Dermis microvascular lymphatic vessel endothelial cell (primary cell): ENCODE measurements around the gene FER. TPM values are rescaled to one million over a fixed set of nuclear protein-coding genes. Genes with fewer than 3 reads are reported as not detected.

Experiments
- DNase-seq, 2 donors: peaks; one replicate each; pipeline versions ENCODE4 v3.0.0 to v3.0.0-alpha.2; 2010; ENCODE audit warnings: low read depth in 2 of 2
- total RNA-seq: library from RNA; depleted of rRNA; stranded (reverse); fragments of >200 nt; gene quantifications from 2 replicates; pipeline ENCODE4 v1.2.1, GENCODE V29; 2014

The FER gene
- total RNA-seq, 1 donor from 2014 or later, result 11.7 TPM

DNA sequence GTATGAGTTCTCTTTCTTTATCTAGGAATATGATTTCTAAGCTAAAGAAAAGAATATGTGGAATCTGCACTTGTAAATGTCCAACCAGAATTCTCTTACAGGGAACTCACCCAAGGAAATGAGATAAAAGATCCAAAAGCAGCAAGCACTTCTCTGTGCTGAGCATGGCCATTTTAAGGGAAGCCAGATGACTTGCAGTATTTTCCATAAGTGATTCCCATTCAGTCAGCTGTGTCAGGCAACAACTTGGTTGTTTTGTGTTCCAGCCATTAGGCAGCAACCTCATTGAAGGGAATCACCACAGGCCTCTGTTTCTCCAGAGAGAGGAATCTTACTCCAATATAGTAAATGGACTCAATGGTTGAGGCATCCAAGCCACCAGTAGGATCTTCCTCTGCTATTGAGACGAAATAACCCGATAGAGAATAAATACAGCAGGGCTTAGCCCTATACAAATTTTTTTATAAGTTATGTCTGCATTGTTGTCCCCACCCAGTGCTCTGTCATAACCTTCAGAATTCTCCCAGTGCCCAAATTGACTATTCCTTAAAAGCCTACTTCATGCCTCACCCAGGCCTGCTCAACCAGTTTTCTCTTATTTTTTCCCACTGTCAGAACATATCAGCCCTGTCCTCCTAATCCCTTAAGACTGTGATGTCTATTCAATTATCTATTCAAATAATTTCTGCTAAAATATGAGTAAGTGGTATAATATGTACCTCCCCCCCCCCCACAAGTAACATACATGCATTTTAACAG, 425.5 kb downstream of the FER start:
- DNase-seq, result no peak

DNA sequence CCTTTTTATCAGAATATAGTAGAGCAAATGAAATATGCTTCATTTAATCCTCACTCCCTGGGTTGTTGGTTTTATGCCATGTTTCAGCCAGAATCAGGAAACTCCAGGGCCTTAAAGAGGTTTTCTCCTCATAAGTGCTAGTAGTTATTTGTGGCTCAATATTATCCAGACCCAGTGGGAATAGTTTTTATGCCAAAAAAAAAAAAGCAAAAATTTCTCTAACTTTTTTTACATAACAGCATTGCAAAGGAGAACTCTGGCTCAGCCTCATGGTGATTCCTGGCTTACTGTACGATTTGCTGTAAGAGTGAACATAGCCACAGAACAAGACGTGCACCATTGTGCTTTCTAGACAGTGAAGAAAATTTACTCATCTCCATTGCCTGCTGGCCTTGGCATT, 429.5 kb downstream of the FER start:
- no peak for DNase-seq

DNA sequence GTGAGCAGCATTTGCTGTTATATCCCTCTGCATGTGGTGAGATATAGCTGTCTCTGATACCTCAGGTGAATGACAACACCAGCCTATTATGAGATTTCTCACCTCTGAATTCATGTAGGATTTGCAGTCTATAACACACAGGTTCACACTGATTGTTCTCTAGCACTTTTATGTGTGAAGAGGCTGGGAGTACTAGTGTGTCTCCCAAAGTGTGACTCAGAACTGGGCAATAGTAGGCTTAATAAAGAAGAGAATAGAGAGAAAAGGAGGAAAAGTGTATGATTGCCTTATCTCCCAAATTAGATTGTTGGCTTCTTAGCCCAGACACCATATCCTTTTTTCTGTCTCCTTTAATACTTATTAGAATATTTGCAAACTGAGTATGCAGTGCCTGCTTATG, 430.1 kb downstream of the FER start:
- DNase-seq, result no peak

- DNase-seq, result no peak
Observed at GRCh38 chr5:109180668-109181067, 433.0 kb downstream of the FER start.

DNA sequence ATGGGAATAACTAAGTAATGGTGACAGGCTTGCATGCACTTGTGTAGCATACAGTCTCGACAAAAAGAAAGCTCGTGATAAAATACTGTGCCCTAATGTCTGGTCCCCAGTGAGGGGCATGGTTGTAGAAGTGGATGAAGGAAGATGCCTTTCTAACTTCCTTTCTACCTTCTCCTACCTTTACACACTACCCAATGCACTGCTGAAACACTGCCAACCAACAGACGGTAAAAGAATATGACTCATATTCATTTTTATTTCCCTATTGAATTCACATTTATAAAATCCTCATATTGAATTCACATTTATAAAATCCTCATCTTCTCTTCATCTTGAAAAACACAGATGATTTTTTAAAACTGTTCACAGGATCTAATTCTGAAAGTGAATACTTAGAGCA, 439.1 kb downstream of the FER start:
- DNase-seq, result no peak

DNA sequence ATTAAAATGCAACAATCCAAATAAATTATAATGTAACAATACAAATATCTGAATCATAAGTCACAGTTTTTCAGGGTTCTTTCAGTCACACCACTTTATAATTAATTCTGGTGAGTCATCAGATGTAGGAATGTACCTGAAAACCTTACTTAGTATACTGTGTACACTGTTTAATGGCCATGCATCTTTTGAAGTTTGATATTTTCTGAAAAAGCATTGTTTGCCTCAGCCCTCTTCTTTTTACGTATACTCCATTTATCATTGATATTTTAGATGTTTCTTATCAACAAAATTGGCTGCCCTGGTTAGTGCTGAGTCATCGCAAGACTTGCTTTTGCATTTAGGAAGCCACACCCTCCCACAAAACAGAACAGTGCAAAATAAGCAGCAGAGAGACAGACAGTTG, 443.5 kb downstream of the FER start:
- peak in 1 of 2 donors; percentile 60 for DNase-seq

DNA sequence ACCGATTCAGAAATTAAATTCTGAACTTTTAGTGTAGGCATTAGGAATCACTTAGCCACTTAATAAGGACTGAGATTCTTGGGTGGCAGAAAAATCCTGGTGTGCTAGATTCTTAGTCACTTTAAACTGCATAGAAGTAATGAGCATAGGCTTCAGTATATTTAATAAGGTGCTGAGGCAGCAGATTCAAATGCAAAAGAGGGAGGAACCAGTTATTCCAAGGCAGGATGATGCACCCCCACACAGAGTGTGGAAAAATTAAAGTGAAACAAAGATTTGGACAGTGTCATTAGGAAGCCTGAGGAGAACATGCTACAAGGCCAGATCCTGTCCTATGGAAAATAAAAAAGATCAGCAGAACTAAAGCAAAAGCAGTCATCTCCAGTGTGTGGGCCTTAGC, 444.3 kb downstream of the FER start:
- DNase-seq, result no peak

GRCh38 chr5:109192555-109193281, 445.0 kb downstream of the FER start:
- no peak for DNase-seq

- no peak for DNase-seq
Observed at GRCh38 chr5:109195667-109196066, 448.0 kb downstream of the FER start.

DNA sequence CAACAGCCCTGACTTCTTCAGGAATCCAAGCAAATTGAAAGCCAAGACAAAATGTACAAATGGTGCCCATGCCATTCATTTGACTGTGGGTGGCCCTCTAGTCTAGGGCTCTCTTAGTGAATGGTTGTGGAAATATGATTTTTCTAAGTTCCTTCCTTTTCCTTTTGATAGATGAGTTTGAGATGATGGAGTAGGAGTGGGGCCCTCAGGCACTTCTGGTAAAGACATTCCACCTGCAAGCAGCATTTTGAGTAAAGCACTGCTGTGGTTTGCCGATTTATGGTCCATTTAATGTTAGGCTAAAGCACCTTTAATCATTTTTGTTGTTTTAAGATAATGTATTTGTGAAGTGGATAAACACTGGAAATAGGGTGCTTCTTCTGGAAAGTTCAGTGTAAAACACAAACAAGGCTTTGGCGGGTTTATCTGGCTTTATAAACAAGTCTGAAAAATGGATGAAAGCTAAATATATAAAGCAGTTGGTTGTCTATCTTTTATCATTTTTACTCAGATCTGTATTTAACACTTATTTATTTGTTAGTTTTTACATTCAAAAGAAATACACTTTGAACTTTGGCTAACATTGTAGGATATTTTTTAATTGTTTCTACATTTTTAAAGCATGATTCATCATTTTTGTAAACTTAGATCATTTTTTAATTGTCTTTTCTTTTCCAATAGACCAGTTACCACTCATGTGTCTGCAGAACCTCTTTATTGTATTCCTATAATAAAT, 448.6 kb downstream of the FER start:
- peak in 1 of 2 donors; percentile 5 for DNase-seq

DNA sequence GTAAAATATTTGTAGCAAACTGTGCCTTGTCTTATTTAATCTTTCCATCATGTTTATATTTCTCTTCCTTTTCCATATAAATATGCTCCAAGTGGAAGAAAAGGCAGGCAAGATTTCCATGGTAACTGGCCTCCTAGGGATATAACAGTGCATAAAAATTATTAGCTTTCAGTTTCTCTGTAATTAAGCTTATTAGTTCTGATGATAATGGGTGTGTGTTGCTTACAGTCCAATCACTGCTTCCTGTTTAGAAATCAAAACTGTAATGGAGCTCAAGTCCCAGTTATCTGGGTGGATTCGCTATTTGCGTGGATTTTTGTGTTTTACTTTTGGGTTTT, 449.1 kb downstream of the FER start:
- no peak for DNase-seq

DNA sequence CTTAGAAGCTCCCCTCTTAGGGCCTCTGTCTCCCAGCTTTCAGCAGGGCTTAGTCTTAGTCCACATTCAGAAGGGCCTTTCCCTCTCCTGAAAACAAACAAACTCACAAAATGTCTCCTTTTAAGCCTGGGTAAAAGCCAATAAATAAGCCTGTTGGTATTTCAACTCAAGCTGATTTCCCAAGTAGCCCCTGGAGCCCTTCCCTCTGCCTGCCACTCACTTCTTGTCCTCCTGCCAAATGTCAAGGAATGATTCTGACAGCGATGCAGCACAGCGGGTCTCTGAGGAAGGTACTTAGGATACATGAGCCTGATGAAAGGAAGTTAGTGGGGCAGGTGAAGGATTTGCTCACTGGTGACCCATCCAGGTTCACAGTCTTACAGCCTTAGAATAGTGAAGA, 451.6 kb downstream of the FER start:
- DNase-seq, result no peak

- no peak for DNase-seq
Observed at GRCh38 chr5:109199799-109200620, 452.3 kb downstream of the FER start.

DNA sequence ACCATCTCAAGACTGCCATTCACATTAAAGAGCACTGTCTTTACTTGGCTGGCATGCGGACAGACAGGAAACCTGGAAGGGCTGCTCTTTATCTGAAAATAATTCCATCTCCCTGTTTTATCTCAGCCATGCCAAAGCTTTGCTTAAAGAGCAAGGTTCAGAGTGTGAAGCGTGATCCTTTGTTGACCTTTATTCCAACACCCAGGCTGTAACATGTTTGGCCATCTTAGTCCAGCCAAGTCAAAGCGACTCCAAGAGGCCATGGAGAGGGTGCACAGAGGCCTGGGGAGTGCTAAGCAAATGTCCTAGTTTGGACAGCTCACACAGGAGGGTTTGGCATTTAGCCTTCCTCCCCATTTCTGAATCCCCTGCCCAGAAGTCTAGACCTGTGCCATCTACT, 467.3 kb downstream of the FER start:
- DNase-seq, result no peak

DNA sequence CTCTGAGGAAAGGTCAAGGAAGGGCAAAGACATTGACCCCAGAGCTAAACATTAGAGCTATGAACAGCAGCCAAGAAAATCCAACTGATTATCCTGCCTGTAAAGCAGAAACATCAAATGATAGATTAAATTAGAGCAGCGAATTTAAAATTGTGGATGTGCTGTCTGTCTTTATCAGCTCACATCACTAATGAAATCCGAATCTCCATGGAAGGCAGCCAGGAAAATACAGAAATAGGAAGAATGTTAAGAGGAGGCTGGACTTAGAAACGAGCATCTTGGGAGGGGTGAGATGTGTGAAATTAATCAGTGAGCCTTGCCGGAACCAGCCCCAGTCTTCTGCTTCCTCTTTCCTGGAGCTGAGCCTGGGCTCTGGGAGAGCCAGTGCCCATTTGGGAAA, 471.1 kb downstream of the FER start:
- no peak for DNase-seq

GRCh38 chr5:109223531-109223930, 475.8 kb downstream of the FER start:
- no peak for DNase-seq

GRCh38 chr5:109224276-109224882, 476.7 kb downstream of the FER start:
- DNase-seq, result no peak

DNA sequence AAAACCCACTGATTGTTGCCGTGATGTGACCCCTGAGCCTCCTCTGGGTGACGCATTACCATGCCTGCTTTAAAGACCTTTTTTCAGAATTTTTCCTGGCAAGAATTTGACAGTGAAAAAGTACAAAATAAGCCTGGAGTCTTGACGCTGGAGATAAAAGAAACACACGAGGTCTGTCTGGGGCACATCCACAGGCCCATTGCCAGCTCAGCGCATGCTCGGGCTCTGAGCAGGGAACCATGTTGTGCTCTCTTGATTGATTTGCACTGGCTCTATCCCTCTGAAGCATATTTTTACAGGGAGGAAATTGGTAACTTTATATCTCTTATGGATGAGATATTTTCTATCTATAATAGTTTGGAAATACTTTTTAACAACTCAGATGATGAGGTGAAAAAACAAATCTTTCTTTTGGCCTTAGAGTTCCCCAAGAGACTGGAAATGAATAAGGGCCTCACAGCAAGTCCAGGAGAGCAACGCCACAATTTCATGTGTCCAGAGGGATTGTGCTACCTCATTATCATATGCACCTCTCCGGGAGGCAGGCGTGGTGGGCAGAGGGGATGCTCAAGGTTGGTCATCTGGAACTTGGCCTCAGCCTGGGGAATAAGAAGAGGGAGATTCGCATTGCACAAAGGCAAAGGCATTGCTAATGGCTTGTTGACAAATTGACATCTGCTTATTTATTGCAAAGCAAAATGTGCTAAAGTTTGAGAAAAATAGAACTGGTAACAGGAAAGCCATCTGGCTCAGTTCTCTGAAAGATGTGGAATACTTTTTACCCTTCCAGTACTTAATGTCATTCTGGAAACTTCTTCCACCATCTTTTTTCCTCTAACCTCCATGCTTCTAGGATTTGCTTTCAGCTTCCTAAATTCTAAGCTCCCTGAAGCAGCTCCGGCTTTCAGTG, 478.3 kb downstream of the FER start:
- no peak for DNase-seq

DNA sequence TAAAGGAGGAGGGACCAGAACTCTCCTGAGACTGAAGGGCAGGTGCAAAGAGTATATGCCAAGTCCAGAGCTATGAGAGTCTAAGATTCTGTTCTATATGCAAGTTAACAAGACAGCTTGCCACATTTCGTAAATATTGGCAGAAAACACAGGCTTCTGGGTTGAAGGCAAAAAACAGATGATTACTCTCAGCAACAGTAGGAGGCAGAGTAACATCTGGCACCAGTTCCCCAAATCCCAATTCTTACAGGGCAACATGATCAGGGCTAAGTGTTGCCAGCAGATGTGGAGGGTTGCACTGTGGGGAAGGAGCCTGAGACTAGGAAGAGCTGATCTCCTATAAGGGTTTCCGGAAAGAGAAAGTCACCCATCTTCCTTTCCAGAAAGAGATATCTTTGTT, 482.7 kb downstream of the FER start:
- DNase-seq, result no peak

- no peak for DNase-seq
Observed at GRCh38 chr5:109231331-109231730, 483.6 kb downstream of the FER start.
